ENCODE measurements around the gene FAHD1. TPM values are rescaled to one million over a fixed set of nuclear protein-coding genes. Genes with fewer than 3 reads are reported as not detected.
"Not testable (repeated sequence)": the region's sequence is repeated elsewhere in the genome, so short reads cannot be mapped to it uniquely, and the experiment has no call there.

FAHD1 gene
- total RNA-seq, 4 donors from 2014 or later, result 32.3 to 46.3 (median 34.1) TPM

DNA sequence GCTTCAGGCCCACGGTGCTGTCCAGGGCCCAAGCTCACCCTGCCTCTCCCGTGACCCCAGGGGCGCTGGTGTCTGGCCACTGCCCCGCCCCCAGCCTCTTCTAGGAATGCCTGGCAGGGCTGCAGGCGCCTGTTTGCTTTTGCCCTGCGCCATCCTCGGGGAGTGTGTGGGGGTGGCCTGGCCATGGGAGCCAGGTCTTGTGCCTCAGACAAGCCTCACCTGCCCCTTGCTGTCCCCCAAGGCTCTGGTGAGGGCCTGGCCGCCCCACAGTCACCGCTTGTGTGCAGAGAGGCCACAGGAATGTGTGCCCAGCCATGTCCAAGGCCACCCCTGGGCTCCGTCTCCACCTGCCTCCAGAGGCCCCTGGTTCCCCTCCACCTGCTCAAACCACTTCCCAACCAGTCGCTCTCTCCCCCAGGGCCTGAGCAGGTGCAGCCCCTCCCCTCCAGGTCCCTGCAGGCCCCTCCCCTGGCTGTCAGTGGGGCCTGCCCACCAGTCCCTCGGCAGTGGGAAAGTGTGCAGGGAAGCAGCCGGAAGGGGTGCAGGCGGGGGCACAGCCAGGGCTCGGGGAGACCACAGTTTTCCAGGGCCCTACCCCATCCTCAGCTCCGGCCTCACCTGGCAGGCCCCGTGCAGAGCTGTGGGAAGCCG, 32.7 kb upstream of the FAHD1 start:
- TF ChIP-seq, protein P1, sequence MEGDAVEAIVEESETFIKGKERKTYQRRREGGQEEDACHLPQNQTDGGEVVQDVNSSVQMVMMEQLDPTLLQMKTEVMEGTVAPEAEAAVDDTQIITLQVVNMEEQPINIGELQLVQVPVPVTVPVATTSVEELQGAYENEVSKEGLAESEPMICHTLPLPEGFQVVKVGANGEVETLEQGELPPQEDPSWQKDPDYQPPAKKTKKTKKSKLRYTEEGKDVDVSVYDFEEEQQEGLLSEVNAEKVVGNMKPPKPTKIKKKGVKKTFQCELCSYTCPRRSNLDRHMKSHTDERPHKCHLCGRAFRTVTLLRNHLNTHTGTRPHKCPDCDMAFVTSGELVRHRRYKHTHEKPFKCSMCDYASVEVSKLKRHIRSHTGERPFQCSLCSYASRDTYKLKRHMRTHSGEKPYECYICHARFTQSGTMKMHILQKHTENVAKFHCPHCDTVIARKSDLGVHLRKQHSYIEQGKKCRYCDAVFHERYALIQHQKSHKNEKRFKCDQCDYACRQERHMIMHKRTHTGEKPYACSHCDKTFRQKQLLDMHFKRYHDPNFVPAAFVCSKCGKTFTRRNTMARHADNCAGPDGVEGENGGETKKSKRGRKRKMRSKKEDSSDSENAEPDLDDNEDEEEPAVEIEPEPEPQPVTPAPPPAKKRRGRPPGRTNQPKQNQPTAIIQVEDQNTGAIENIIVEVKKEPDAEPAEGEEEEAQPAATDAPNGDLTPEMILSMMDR (IDR thresholded peaks at IDR 0.05), result no peak
- ATAC-seq (ENCODE audit: low FRiP score), result no peak
- no peak for DNase-seq (ENCODE audit: low spot score)

DNA sequence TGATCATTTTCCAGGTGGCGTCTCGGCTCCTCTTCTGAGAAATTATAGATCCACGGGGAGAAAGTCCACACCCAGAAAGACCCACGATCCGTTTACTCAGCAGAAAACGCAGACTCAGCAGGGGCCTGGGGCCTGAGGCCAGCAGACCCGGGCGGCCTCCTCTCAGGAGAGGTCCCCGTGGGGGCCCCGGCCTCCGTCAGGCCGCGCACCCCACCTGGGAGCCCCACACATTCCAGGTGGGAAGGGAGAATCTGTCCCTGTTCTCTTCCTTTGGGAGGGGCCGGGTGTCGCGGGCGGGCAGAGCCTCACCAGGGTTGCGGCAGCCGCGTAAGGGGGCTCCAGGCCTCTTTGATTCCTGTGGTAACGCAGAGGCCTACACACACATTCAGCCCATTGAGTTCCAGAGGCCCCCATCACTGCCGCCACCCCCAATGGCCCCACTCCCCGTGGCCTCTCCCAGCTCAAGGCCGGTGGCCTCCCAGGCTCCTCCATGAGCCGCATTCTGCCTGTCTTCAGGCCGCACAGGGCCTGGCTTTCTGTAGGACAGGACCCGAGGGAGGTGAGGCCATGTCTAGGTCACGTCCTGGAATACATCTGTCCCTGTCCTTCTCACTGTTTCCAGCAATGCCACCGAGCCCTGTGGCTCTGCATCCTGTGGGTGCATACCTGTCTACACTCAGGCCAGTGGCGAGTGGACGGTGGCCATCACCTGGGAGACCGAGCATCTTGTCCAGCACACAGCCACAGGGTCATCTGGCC, 31.9 kb upstream of the FAHD1 start:
- ATAC-seq (ENCODE audit: low FRiP score) (no peak), DNase-seq (ENCODE audit: low spot score) (no peak)
- TF ChIP-seq, protein P1 (IDR thresholded peaks at IDR 0.05), result no peak

DNA sequence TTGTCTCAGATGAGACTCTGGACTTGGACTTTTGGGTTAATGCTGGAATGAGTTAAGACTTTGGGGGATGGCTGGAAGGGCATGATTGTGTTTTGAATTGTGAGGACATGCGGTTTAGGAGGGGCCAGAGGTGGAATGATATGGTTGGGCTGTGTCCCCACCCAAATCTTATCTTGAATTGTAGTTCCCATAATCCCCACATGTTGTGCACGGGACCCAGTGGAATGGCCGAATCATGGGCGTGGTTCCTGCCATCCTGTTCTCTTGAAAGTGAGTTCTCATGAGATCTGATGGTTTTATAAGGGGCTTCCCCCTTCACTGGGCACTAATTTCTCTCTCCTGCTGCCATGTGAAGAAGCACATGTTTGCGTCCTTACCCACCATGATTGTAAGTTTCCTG, 27.7 kb upstream of the FAHD1 start:
- not testable (repeated sequence) for ATAC-seq (ENCODE audit: low FRiP score); DNase-seq (ENCODE audit: low spot score)

DNA sequence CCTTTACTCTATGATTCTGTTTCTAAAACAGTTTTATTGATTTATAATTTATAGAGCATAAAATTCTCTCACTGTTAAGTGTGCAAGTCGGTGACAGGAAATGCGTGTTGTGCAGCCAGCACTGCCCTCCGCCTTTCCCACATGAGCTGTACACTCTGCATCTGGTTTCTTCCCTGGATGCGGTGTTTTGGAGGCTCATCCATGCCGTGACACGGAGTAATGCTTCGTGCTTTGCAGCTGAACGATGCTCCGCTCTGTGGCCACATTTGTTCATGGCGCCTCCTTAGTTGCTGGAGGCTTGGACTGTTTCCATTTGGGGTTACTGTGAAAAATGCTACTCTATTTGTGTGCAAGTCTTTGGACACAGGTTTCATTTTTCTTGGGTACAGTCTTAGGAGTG, 26.3 kb upstream of the FAHD1 start:
- no peak for DNase-seq (ENCODE audit: low spot score)
- ATAC-seq (ENCODE audit: low FRiP score), result no peak
- TF ChIP-seq, protein P1 (IDR thresholded peaks at IDR 0.05), result no peak

DNA sequence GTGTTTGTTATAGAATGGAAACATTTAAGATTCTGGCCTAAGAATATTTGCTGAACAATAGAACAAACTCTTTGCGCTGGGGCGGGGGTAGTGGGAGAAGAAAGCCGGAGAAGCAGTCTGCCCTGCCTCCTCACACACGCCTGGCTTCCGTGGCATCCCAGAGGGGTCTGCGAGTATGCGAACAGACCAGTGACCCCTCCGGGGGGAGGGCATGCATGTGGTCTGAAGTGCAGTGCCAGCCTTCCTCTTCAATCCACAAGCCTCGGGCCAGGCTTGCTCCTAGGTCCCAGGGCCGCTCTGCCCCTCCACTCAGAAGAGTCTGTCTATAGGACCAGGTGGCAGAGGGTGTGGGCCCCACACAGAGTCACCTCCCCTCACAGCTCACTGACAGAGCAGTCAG, 19.4 kb upstream of the FAHD1 start:
- no peak for ATAC-seq (ENCODE audit: low FRiP score)
- TF ChIP-seq, protein P1 (IDR thresholded peaks at IDR 0.05), result no peak
- DNase-seq (ENCODE audit: low spot score), result no peak

DNA sequence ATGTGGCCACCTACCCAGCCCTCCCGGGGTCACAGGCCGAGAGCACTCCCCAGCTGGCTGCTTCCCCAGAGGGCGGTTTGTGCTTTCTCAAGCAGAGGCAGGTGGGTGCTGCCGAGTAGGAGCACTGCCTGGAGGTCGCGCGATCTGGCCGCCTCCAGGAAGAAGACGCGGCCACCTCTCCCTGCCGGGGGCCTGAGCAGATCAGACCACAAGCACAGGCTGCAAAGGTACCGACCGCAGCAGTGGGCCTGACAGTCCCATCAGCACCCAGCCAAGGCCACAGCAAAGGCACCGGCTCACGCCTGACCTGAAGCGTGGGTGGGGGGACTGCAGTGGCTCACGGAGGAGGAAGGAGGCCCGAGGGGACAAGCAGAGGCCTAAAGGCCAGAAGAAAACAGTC, 18.3 kb upstream of the FAHD1 start:
- TF ChIP-seq, protein P1 (IDR thresholded peaks at IDR 0.05), result no peak
- no peak for DNase-seq (ENCODE audit: low spot score)
- ATAC-seq (ENCODE audit: low FRiP score), result no peak

DNA sequence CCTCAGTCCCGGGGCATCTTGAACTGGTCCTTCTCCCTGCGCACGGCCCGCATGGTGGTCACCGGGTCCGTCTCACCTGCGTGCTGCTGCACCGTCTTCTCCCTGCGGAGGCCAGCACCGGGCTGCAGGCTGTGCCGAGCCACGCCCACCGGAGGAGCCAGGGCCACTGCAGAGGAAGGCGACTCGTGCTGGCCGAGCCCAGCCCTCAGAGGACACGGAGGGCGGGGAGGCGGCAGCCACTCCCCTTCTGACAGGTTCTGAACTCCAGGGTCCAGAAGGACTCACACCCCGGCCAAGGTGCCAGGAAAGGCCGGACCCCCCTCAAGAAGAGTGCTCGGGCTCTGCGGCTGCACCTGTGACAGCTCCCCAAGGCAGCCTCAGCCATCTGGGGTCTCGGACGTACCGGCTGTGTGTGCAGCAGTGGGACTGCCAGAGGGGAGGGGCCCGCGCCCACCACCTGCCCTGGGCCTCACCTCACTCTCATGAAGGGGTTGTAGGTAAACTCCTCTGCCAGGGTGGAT, 17.7 kb upstream of the FAHD1 start:
- TF ChIP-seq, protein P1 (IDR thresholded peaks at IDR 0.05), result no peak
- ATAC-seq (ENCODE audit: low FRiP score) (no peak), DNase-seq (ENCODE audit: low spot score) (no peak)

All from omental fat pad (tissue), 4 donors.